ENCODE results near the gene ARPC5. TPM values are rescaled to one million over a fixed set of nuclear protein-coding genes. Genes with fewer than 3 reads are reported as not detected.

Gene ARPC5
- total and polyA plus RNA-seq, 2 of the 8 experiments (the other 6 are each of a cell fraction or from before 2014, with no cell fraction given) = 24.0 to 60.8 TPM

DNA sequence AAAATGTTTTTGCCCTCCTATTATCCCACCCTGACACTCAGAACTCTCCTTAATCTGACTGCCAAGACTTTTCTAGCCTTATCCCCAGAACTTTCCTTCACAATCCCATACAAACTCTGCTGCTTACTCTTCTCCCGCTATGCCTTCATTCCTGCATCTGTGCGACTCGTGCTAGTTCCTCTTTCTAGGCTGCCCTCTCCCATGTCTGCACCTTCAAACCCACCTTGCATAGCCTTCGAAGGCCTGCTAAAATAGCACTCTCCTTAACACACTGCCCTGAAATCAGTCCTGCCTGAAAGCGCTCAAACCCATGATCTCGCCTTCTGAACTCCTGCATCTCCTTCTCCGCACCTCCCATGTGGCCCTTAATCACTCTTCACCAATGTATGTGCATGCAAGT, 42.9 kb downstream of the ARPC5 start:
- H2BK12ac ChIP-seq (ENCODE audit: low read depth, low read length) = peak overlapping the region; percentile 2; the same call in 1 of the 2 replicates
- H4K20me1 ChIP-seq (replicated peaks in 1 of 2; ENCODE audit: control insufficient read depth in 1 of 2, insufficient read depth in 2 of 2, low read length in 2 of 2) = no peaks in the 10 kb centered on the region
- peak overlapping the region; percentile 10; the same call in 1 of the 2 replicates for H2AFZ ChIP-seq (ENCODE audit: low read length)
- no peaks in the 10 kb centered on the region for H3K23me2 ChIP-seq (ENCODE audit: low read depth, low read length)
- no peaks in the 10 kb centered on the region for H3K79me1 ChIP-seq (ENCODE audit: low read depth, low read length)
- H4K91ac ChIP-seq (replicated peaks; ENCODE audit: insufficient read length, low read length) = no peak overlapping the region
- POLR2A ChIA-PET (ENCODE audit: partially characterized antibody) = no interaction called here
- no peak overlapping the region for H2BK15ac ChIP-seq (ENCODE audit: low read length)
- H2BK5ac ChIP-seq (ENCODE audit: low read depth, low read length) = no peak overlapping the region
- WGBS, 2 experiments (ENCODE audit: extremely low coverage in 1 of 2, insufficient coverage in 1 of 2, insufficient read length in 1 of 2, insufficient replicate concordance in 2 of 2, low coverage in 1 of 2, low lambda C conversion rate in 2 of 2, missing lambda C conversion rate in 1 of 2) = 87% methylated on average over 7 of the region's 7 CpGs; no CpG with 5 or more reads in 1 of the 2 experiments
- H3K9ac ChIP-seq (replicated peaks in 1 of 4; ENCODE audit: extremely low read depth in 1 of 4, low read depth in 3 of 4, low read length in 3 of 4) = no peak overlapping the region
- H3K56ac ChIP-seq (replicated peaks; ENCODE audit: insufficient read length, low read depth, low read length) = no peak overlapping the region
- no peak overlapping the region for H2BK120ac ChIP-seq (replicated peaks; ENCODE audit: low read depth, low read length)
- no peak overlapping the region for H4K5ac ChIP-seq (ENCODE audit: insufficient read length, low read depth, low read length)
- no peak overlapping the region for H4K8ac ChIP-seq (ENCODE audit: extremely low read depth, insufficient read depth, low read length)
- H2BK20ac ChIP-seq (ENCODE audit: low read length) = no peak overlapping the region
- H3K4me3 ChIP-seq (ENCODE audit: extremely low read depth in 1 of 4, insufficient read depth in 2 of 4, low read depth in 3 of 4, low read length in 4 of 4) = no peak overlapping the region
- FAIRE-seq (no peak), DNase-seq (ENCODE audit: low read depth in 1 of 2, low spot score in 2 of 2) (no peak)
- H3K27me3 ChIP-seq (replicated peaks in 1 of 4; ENCODE audit: control insufficient read depth in 3 of 4, extremely low read depth in 1 of 4, insufficient read depth in 3 of 4, low read length in 3 of 4) = no peaks in the 10 kb centered on the region
- no peak overlapping the region for H2AK5ac ChIP-seq (ENCODE audit: low read depth, low read length)
- H3K79me2 ChIP-seq (ENCODE audit: control insufficient read depth in 1 of 2, insufficient read depth in 2 of 2, low read length in 2 of 2) = no peaks in the 10 kb centered on the region
- no peak overlapping the region for H3K23ac ChIP-seq (ENCODE audit: insufficient read length)
- no peak overlapping the region for H3K14ac ChIP-seq (ENCODE audit: insufficient read length)
- H3K4me1 ChIP-seq (replicated peaks in 1 of 4; ENCODE audit: control insufficient read depth in 3 of 4, insufficient read depth in 4 of 4, low read length in 3 of 4) = peaks cover 0 to 6% (median 4%) of the 10 kb centered on the region in 4 experiments; a peak in 5 of 7 replicates
- no peak overlapping the region for H3K27ac ChIP-seq (ENCODE audit: low read depth, low read length)
- no peak overlapping the region for H3K18ac ChIP-seq (ENCODE audit: extremely low read depth, low read length)
- H3K36me3 ChIP-seq (ENCODE audit: control insufficient read depth in 2 of 4, insufficient read depth in 4 of 4, low read length in 3 of 4) = no peaks in the 10 kb centered on the region
- CTCF ChIA-PET (ENCODE audit: partially characterized antibody) = interaction anchor here (0.7 to 1.7 kb wide), 2 partner anchors 9 to 15 kb away, joined by 4 to 5 read pairs; no protein-coding TSS in a partner anchor
- H3K4ac ChIP-seq (replicated peaks; ENCODE audit: insufficient read length, low read depth, low read length) = no peak overlapping the region
- H3K9me3 ChIP-seq (ENCODE audit: insufficient read depth in 2 of 2, low read depth in 1 of 2, low read length in 1 of 2) = no peaks in the 10 kb centered on the region
- no peak overlapping the region for H3K4me2 ChIP-seq (ENCODE audit: insufficient read depth in 1 of 2, low read depth in 2 of 2, low read length in 2 of 2)
- TF ChIP-seq TCF12 (IDR thresholded peaks at IDR 0.05; ENCODE audit: low read depth, low read length) = no peak
- no peak for TF ChIP-seq EGR1 (IDR thresholded peaks at IDR 0.05; ENCODE audit: borderline replicate concordance, low read depth, low read length)
- TF ChIP-seq CREB1 (IDR thresholded peaks at IDR 0.05) = no peak
- TF ChIP-seq CHD2 (IDR thresholded peaks at IDR 0.05; ENCODE audit: low read length) = no peak
- no peak for TF ChIP-seq SIN3A (conservative IDR thresholded peaks at IDR 0.05 in 1 of 2, IDR thresholded peaks at IDR 0.05 in 1 of 2; ENCODE audit: low read depth in 1 of 2, low read length in 2 of 2)
- no peak for TF ChIP-seq CTBP2 (IDR thresholded peaks at IDR 0.05; ENCODE audit: borderline replicate concordance, insufficient read depth, insufficient read length, low read length)
- TF ChIP-seq CEBPB (IDR thresholded peaks at IDR 0.05; ENCODE audit: low read depth, low read length) = no peak
- no peak for TF ChIP-seq KDM4A (IDR thresholded peaks at IDR 0.05; ENCODE audit: low read depth, low read length, severe bottlenecking)
- no peak for TF ChIP-seq MAFK (IDR thresholded peaks at IDR 0.05; ENCODE audit: low read depth, low read length)
- no peak for TF ChIP-seq SUZ12 (IDR thresholded peaks at IDR 0.05; ENCODE audit: low read length)
- TF ChIP-seq SRF (IDR thresholded peaks at IDR 0.05; ENCODE audit: low read depth, low read length) = no peak
- no peak for TF ChIP-seq GABPA (IDR thresholded peaks at IDR 0.05; ENCODE audit: borderline replicate concordance, insufficient read depth, low read length)
- TF ChIP-seq FOSL1 (IDR thresholded peaks at IDR 0.05; ENCODE audit: insufficient read depth, low read depth, low read length) = no peak
- TF ChIP-seq, protein P1, sequence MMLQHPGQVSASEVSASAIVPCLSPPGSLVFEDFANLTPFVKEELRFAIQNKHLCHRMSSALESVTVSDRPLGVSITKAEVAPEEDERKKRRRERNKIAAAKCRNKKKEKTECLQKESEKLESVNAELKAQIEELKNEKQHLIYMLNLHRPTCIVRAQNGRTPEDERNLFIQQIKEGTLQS (IDR thresholded peaks at IDR 0.05; ENCODE audit: insufficient read depth, low read depth, low read length) = no peak
- no peak for TF ChIP-seq BACH1 (IDR thresholded peaks at IDR 0.05; ENCODE audit: low read length)
